Measurements from ENCODE around the gene LRRC53. TPM values are rescaled to one million over a fixed set of nuclear protein-coding genes. Genes with fewer than 3 reads are reported as not detected.

Gene LRRC53
- total RNA-seq, 1 experiment from 2014 or later = not detected

- ChIA-PET POLR2A (no interaction called here), CTCF (no interaction called here)
- Histone ChIP-seq H3K36me3 (ENCODE audit: control insufficient read depth, insufficient read depth, low read length) (no peaks in the 10 kb centered on the region), H3K4me3 (ENCODE audit: low read depth in 2 of 2, low read length in 2 of 2) (no peak overlapping the region), H3K27me3 (ENCODE audit: control insufficient read depth, insufficient read depth, low read length) (no peaks in the 10 kb centered on the region), H3K4me1 (ENCODE audit: control insufficient read depth, insufficient read depth, low read length) (no peaks in the 10 kb centered on the region), H3K27ac (ENCODE audit: low read length) (no peak overlapping the region), H3K9me3 (ENCODE audit: control insufficient read depth, insufficient read depth, low read depth, low read length) (no peaks in the 10 kb centered on the region)
- ATAC-seq = no peak
- DNase-seq (ENCODE audit: low read depth, low spot score) = no peak
- BruUV-seq (replicated peaks) = no TSS peak
- intact Hi-C loops (cut with micrococcal nuclease; ENCODE audit: unreplicated experiment) (no loop called here), in situ Hi-C loops (cut with HindIII; ENCODE audit: low pct_unique_long_range_greater_than_20kb, low sequenced_read_pairs) (no loop called here)
- TF ChIP-seq REST (IDR thresholded peaks at IDR 0.05; ENCODE audit: insufficient read depth in 1 of 2, low read depth in 2 of 2, low read length in 1 of 2) = no peak
- no peak for TF ChIP-seq TCF7L2 (IDR thresholded peaks at IDR 0.05; ENCODE audit: low read depth, low read length)
- TF ChIP-seq SIN3A (IDR thresholded peaks at IDR 0.05; ENCODE audit: borderline replicate concordance, insufficient read depth, low read depth, low read length) = no peak
- no peak for TF ChIP-seq POLR2AphosphoS5 (IDR thresholded peaks at IDR 0.05; ENCODE audit: low read depth, low read length)
- TF ChIP-seq CTCF (IDR thresholded peaks at IDR 0.05) = no peak
These were observed 30.8 kb downstream of the LRRC53 start for GRCh38 chr1:74481607-74482006.

- POLR2A ChIA-PET = no interaction called here
- in situ Hi-C loops (cut with HindIII; ENCODE audit: low pct_unique_long_range_greater_than_20kb, low sequenced_read_pairs) = no loop called here
- no peaks in the 10 kb centered on the region for H3K27me3 ChIP-seq (ENCODE audit: control insufficient read depth, insufficient read depth, low read length)
- CTCF ChIA-PET = no interaction called here
- no peak overlapping the region for H3K27ac ChIP-seq (ENCODE audit: low read length)
- intact Hi-C loops (cut with micrococcal nuclease; ENCODE audit: unreplicated experiment) = no loop called here
- no peak for TF ChIP-seq POLR2AphosphoS5 (IDR thresholded peaks at IDR 0.05; ENCODE audit: low read depth, low read length)
- no peak for TF ChIP-seq CTCF (IDR thresholded peaks at IDR 0.05)
- TF ChIP-seq SIN3A (IDR thresholded peaks at IDR 0.05; ENCODE audit: borderline replicate concordance, insufficient read depth, low read depth, low read length) = no peak
- TF ChIP-seq TCF7L2 (IDR thresholded peaks at IDR 0.05; ENCODE audit: low read depth, low read length) = no peak
- no peak for TF ChIP-seq REST (IDR thresholded peaks at IDR 0.05; ENCODE audit: insufficient read depth in 1 of 2, low read depth in 2 of 2, low read length in 1 of 2)
- H3K4me3 ChIP-seq (ENCODE audit: low read depth in 2 of 2, low read length in 2 of 2) = no peak overlapping the region
- ATAC-seq (no peak), DNase-seq (ENCODE audit: low read depth, low spot score) (no peak)
- BruUV-seq (replicated peaks) = no TSS peak
- no peaks in the 10 kb centered on the region for H3K36me3 ChIP-seq (ENCODE audit: control insufficient read depth, insufficient read depth, low read length)
- H3K9me3 ChIP-seq (ENCODE audit: control insufficient read depth, insufficient read depth, low read depth, low read length) = no peaks in the 10 kb centered on the region
- H3K4me1 ChIP-seq (ENCODE audit: control insufficient read depth, insufficient read depth, low read length) = no peaks in the 10 kb centered on the region
These were observed 32.3 kb downstream of the LRRC53 start for GRCh38 chr1:74480068-74480467.
